Lower leg skin (tissue), 3 donors: ENCODE measurements around the gene PANX1.

ENCODE experiments used
- CTCF ChIP-seq, 3 donors: fragments of 450-650 bp; IDR thresholded peaks; one replicate each; pipeline ENCODE4 v1.5.1; 2016; ENCODE audit warnings: antibody characterized with exemption in 3 of 3, mild to moderate bottlenecking in 3 of 3, moderate library complexity in 2 of 3
- POLR2A ChIP-seq, 2 donors: fragments of 450-650 bp; IDR thresholded peaks; one replicate each; pipeline ENCODE4 v1.6.1; 2016 to 2017; ENCODE audit warnings: antibody characterized with exemption in 2 of 2, mild to moderate bottlenecking in 1 of 2, moderate library complexity in 1 of 2

GRCh38 chr11:94106716-94107115, 21.9 kb upstream of the PANX1 start:
- TF ChIP-seq POLR2A (IDR thresholded peaks at IDR 0.05) = no peak
- no peak for TF ChIP-seq CTCF (IDR thresholded peaks at IDR 0.05)
